Activated CD4-positive, alpha-beta T cell treated with anti-CD3 and anti-CD28 coated beads, Interleukin-2, amount 10 ng/mL, durations not matched to agents 7 days and 5 days (primary cell): ENCODE data around the gene SMIM29. TPM values are rescaled to one million over a fixed set of nuclear protein-coding genes. Genes with fewer than 3 reads are reported as not detected.
A peak's percentile ranks its signal among the peaks of the same experiment; 100 is the strongest.

ENCODE experiments used
- CTCF ChIA-PET: fragments of 350-600 bp; sonication (Branson Sonifier 250); formaldehyde crosslinking; loops from one replicate; lab custom pipeline; 2021; ENCODE audit warnings: antibody characterized with exemption; lab: Charles Lee
- POLR2A ChIA-PET: fragments of 350-600 bp; sonication (Branson Sonifier 250); formaldehyde crosslinking; loops from one replicate; lab custom pipeline; 2021; ENCODE audit warnings: antibody characterized with exemption; lab: Charles Lee
- DNase-seq: peaks from one replicate; pipeline ENCODE4 v3.0.0-alpha.2; 2020
- H3K27ac Mint-ChIP-seq: one replicate; pipeline ENCODE4 v1.8.0; 2021; ENCODE audit warnings: mild to moderate bottlenecking, moderate library complexity, mixed read lengths
- H3K27me3 Mint-ChIP-seq: one replicate; pipeline ENCODE4 v1.8.0; 2021; ENCODE audit warnings: mixed read lengths
- H3K36me3 Mint-ChIP-seq: one replicate; pipeline ENCODE4 v1.8.0; 2021; ENCODE audit warnings: low read depth, mixed read lengths
- H3K4me1 Mint-ChIP-seq: one replicate; pipeline ENCODE4 v1.8.0; 2021; ENCODE audit warnings: mixed read lengths
- H3K4me3 Mint-ChIP-seq: one replicate; pipeline ENCODE4 v1.8.0; 2021; ENCODE audit warnings: mild to moderate bottlenecking, moderate library complexity, mixed read lengths
- H3K9me3 Mint-ChIP-seq: one replicate; pipeline ENCODE4 v1.8.0; 2021; ENCODE audit warnings: mixed read lengths
- microRNA-seq: library from miRNA; unstranded; fragments of <30 nt; microRNA quantifications from one replicate; pipeline ENCODE4 v1.2.0, GENCODE V29; 2021; ENCODE audit warnings: borderline microRNAs expressed, borderline replicate concordance
- total RNA-seq, 2 experiments: library from RNA; stranded (reverse); gene quantifications; one replicate each; pipeline ENCODE4 v1.2.3, GENCODE V29; 2021

Gene SMIM29
- total RNA-seq, 2 experiments from 2014 or later, result 22.4 to 23.1 TPM

DNA sequence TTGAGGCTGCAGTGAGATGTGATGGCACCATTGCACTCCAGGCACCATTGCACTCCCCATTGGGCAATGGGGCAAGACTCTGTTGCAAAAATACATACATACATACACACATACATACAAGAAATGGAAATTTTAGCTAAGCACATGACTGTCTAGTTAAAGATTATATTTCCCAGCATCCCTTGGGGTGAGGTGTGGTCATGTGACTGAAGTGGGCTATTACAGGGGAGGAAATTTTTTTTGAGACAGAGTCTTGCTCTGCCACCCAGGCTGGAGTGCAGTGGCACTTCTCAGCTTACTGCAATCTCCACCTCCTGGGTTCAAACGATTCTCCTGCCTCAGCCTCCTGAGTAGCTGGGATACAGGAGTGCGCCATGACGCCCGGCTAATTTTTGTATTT, 44.1 kb downstream of the SMIM29 start:
- H3K27me3 Mint-ChIP-seq, result no peaks in the 10 kb centered on the region
- CTCF ChIA-PET, result interaction anchor here (0.6 to 4.8 kb wide), 4 partner anchors 8 to 23 kb away, joined by 3 to 36 read pairs (median 4); no protein-coding TSS in a partner anchor
- H3K4me3 Mint-ChIP-seq, result no peak overlapping the region

DNA sequence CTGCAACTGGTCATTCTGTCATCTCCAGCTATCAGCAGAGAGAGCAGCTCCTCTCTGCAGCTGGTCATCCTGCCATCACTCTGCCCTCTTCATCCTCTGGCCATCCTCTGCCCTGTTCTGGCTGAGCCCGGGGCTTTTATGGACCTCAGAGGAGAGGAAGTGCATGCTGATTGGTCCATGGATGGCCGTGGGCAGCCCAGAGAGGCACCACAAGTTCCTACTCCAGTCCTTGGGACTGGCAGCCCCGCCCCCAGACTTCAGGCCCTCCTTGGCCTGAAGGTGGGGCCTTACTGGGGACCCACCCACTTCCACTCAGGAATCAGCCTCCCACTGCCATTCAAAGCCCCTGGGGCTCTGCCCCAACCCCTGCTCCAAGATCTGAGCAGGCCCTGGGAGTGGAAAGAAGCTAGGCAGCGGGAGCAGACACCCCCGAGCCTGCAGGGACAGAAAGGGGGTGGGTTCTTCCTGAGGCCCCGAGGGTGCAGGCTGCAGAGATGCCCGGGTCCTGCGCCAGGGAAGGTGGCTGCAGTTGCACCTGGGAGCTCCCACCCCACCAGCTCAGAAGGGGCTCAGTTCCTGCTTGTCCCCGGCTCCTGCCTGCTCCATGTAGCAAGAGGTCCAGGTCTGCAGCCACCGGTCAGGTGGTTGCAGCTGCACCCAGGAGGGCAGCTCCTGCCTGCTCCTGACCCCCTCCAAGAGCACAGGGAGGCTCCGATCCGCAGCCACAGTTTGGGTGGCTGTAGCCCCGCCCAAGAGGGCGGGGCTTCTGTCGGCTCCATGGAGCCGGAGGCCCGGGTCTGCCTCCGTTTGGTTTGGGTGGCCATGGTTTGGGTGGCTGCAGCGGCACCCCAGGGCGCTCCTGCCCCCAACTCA, 46.2 kb downstream of the SMIM29 start:
- no peak for DNase-seq
- no peak overlapping the region for H3K4me3 Mint-ChIP-seq
- no peak overlapping the region for H3K27ac Mint-ChIP-seq
- H3K36me3 Mint-ChIP-seq, result no peaks in the 10 kb centered on the region
- no peaks in the 10 kb centered on the region for H3K27me3 Mint-ChIP-seq
- ChIA-PET CTCF (interaction anchor here (1.1 to 1.3 kb wide), 2 partner anchors 19 to 45 kb away, joined by 3 read pairs; no protein-coding TSS in a partner anchor), POLR2A (no interaction called here)
- H3K9me3 Mint-ChIP-seq, result peaks cover 3% of the 10 kb centered on the region
- peaks cover 9% of the 10 kb centered on the region for H3K4me1 Mint-ChIP-seq

More for the DNA sequence above, 44.1 kb downstream of the SMIM29 start:
- H3K9me3 Mint-ChIP-seq, result peaks cover 3% of the 10 kb centered on the region
- POLR2A ChIA-PET, result no interaction called here
- H3K36me3 Mint-ChIP-seq, result no peaks in the 10 kb centered on the region
- no peak overlapping the region for H3K27ac Mint-ChIP-seq
- no peak for DNase-seq
- peaks cover 14% of the 10 kb centered on the region for H3K4me1 Mint-ChIP-seq

DNA sequence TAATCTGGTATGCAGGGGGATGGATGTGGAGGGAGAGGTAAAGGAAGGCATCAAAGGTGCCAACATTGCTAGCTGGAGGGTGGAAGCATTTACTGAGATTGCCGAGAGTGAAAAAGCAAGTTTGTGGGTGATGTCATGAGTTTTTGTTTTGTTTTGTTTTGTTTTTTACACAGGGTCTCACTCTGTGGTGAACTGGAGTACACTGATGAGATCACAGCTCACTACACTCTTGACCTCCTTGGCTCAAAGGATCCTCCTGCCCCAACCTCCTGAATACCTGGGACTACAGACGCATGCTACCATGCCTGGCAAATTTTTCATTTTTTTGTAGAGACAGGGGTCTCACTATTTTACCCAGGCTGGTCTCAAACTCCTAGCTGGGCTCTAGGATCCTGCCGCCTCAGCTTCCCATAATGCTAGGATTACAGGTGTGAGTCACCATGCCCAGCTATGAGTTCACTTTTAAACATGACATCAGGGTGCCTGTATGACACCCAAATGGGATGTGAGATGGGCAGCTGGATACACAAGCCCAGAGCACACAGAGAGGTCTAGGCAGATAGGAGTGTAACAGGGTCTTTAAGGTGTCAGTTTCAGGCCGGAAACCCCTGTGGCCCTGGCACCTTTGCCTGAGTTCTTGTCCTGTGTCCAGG, 47.2 kb downstream of the SMIM29 start:
- Mint-ChIP-seq H3K4me1 (peaks cover 4% of the 10 kb centered on the region), H3K9me3 (peaks cover 3% of the 10 kb centered on the region), H3K36me3 (no peaks in the 10 kb centered on the region), H3K27me3 (no peaks in the 10 kb centered on the region), H3K4me3 (no peak overlapping the region), H3K27ac (no peak overlapping the region)
- ChIA-PET CTCF (interaction anchor here (0.6 to 1.5 kb wide), 8 partner anchors 11 to 1596 kb away, joined by 3 to 4 read pairs (median 3); partner anchors contain the start of gene CLPS), POLR2A (no interaction called here)
- DNase-seq, result no peak

DNA sequence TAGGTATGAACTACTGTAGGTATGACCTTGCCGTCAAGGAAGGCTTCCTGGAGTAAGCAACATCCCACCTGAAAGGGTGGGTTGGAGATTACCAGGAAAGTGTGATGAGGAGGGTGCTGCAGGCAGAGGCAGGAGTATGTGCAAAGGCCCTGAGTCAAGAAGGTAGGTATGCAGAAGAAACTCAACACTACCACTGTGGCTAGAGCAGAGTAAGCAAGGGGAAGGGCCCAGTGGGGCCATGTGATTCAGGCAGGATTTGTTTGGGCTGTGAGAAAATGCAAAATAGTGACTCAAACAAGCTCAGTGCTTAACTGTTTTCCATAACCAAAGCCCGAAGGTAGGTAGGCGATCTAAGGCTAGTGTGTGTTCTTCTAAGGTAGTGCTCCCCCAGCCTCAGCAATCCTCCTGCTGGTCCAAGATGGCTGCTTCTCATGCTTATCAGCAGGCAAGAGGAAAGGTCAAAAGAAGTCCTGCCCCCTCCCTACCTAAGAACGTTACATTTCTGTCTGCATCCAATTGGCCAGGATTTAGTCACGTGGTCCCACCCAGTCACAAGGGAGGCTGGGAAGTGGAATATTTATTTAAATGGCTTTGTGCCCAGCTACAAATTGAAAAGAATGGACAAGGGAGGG, 48.4 kb downstream of the SMIM29 start:
- Mint-ChIP-seq H3K27ac (no peak overlapping the region), H3K36me3 (no peaks in the 10 kb centered on the region), H3K9me3 (peaks cover 3% of the 10 kb centered on the region), H3K27me3 (no peaks in the 10 kb centered on the region), H3K4me1 (peaks cover 9% of the 10 kb centered on the region), H3K4me3 (no peak overlapping the region)
- ChIA-PET CTCF (interaction anchor here (1.1 to 1.5 kb wide), 3 partner anchors 10 to 37 kb away, joined by 3 to 4 read pairs (median 3); no protein-coding TSS in a partner anchor), POLR2A (no interaction called here)
- DNase-seq, result no peak

DNA sequence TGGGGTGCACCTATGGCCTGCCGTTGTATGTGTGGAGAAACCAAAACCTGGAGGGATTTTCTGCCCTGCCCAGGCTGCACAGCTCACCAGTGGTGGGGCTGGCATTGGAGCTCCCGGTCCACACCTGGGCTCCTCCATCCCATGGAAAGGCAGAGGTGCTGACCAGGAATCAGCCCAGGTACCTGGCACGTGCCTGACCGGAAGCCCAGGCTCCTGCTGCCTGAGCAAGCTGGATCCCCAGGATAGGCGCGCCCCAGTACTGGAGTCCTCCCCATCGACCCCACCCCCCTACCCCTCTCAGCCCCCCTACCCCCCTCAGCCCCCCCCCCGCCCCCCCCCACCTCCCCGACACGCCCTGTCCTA, 52.0 kb downstream of the SMIM29 start:
- CTCF ChIA-PET, result interaction anchor here (1.1 to 2.6 kb wide), 15 partner anchors 9 to 413 kb away, joined by 3 to 36 read pairs (median 4); partner anchors contain the start of gene HMGA1

More for the DNA sequence above, 52.0 kb downstream of the SMIM29 start:
- Mint-ChIP-seq H3K27ac (no peak overlapping the region), H3K4me3 (peak overlapping the region; percentile 73), H3K36me3 (no peaks in the 10 kb centered on the region), H3K9me3 (peaks cover 1% of the 10 kb centered on the region), H3K4me1 (peaks cover 10% of the 10 kb centered on the region), H3K27me3 (peaks cover 2% of the 10 kb centered on the region)
- POLR2A ChIA-PET, result no interaction called here
- no peak for DNase-seq

Small RNAs within 50 kb of the gene (microRNA-seq; reads per million reads assigned to microRNA genes)
- not detected for gene MIR6835

Other genes with a start within 250 kb of the SMIM29 start
- gene GRM4, start 102.9 kb downstream of the SMIM29 start, total RNA-seq, result not detected
- gene HMGA1, start 12.1 kb downstream of the SMIM29 start, total RNA-seq, result 100 to 1,000 TPM; 291 to 318 TPM
- gene NUDT3, start 143.7 kb upstream of the SMIM29 start, total RNA-seq, result 10 to 100 TPM; 12.4 to 13.3 TPM
- 1,000 to 10,000 TPM; 1,606 to 1,644 TPM for gene RPS10, start 177.1 kb upstream of the SMIM29 start, total RNA-seq
- gene PACSIN1, start 217.1 kb upstream of the SMIM29 start, total RNA-seq, result 1 to 10 TPM; 1.6 to 1.7 TPM